ENCODE results near the gene SOX1. TPM values are rescaled to one million over a fixed set of nuclear protein-coding genes. Genes with fewer than 3 reads are reported as not detected.
A peak's percentile ranks its signal among the peaks of the same experiment; 100 is the strongest.

The SOX1 gene
- total RNA-seq, 1 donor from 2014 or later, result 41.4 TPM

DNA sequence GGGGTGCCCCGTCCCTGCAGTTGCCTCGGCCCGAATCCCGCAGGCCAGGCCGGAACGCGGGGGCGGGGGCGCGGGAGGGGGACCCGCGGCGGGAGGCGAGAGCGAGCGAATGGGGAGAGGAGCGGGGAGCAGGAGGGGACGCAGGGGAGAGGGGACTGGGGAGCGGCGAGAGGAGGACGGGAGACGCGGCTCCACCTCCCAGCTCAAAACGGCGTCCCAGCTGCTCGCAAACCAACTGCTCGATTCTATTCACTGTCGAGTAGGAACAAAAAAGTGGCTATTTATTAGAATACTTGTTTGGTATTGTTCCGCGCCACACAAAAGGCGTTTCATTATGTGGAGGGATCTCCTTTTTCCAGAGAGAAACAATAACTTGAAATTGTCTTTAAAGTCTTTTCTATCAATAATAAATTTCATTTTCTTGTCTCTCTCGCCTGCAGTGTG, 10.6 kb upstream of the SOX1 start:
- H3K9me3 Mint-ChIP-seq, result no peaks in the 10 kb centered on the region
- no peak for DNase-seq (ENCODE audit: low read depth, low spot score)
- H3K4me1 Mint-ChIP-seq, result peaks cover 42% of the 10 kb centered on the region
- H3K27me3 Mint-ChIP-seq (ENCODE audit: low read depth), result peaks cover 98% of the 10 kb centered on the region
- peaks cover 4% of the 10 kb centered on the region for H3K36me3 Mint-ChIP-seq (ENCODE audit: low read depth)
- H3K27ac Mint-ChIP-seq (ENCODE audit: unreplicated experiment), result no peak overlapping the region
- H3K4me3 Mint-ChIP-seq, result peak overlapping the region; percentile 87
- TF ChIP-seq, protein P1, sequence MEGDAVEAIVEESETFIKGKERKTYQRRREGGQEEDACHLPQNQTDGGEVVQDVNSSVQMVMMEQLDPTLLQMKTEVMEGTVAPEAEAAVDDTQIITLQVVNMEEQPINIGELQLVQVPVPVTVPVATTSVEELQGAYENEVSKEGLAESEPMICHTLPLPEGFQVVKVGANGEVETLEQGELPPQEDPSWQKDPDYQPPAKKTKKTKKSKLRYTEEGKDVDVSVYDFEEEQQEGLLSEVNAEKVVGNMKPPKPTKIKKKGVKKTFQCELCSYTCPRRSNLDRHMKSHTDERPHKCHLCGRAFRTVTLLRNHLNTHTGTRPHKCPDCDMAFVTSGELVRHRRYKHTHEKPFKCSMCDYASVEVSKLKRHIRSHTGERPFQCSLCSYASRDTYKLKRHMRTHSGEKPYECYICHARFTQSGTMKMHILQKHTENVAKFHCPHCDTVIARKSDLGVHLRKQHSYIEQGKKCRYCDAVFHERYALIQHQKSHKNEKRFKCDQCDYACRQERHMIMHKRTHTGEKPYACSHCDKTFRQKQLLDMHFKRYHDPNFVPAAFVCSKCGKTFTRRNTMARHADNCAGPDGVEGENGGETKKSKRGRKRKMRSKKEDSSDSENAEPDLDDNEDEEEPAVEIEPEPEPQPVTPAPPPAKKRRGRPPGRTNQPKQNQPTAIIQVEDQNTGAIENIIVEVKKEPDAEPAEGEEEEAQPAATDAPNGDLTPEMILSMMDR (conservative IDR thresholded peaks at IDR 0.05), result no peak

DNA sequence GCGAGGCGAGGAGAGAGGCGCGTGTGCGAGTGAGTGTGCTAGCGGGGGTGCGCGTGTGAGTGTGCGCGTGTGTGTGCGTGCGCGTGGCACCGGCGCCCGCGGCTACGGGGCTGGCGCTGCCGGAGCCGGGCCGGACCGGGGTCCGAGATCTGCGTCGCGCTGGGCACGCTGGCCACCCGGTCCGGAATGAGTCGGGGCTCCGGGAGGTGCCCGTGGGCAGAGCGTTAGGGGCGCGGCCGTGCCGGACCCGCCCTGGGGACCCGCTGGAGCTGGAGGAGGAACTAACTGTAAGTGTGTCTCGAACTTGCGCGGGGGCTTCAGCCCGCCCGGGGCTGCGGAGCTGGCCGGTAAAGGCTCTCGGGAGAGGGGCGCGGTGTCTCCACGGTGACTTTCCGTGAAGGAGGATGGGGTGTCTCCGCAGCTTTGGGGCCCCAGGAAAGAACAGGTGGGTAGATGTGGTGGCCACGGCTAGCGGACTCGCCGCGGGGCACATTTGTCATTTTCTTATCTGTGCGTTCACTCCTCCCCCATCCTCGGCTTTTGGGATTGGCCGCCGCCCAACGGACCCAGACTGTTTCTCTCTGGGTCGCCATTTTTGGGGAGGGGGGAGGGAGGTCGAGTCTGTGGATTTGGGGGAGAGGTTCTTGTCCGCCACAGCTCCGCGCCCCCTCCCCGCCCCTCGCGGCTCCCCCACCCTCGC, 10.1 kb upstream of the SOX1 start:
- Mint-ChIP-seq H3K27ac (ENCODE audit: unreplicated experiment) (no peak overlapping the region), H3K27me3 (ENCODE audit: low read depth) (peaks cover 98% of the 10 kb centered on the region), H3K4me3 (peak overlapping the region; percentile 87), H3K9me3 (no peaks in the 10 kb centered on the region), H3K36me3 (ENCODE audit: low read depth) (peaks cover 4% of the 10 kb centered on the region), H3K4me1 (peaks cover 45% of the 10 kb centered on the region)
- no peak for DNase-seq (ENCODE audit: low read depth, low spot score)
- TF ChIP-seq, protein P1 (conservative IDR thresholded peaks at IDR 0.05), result no peak

DNA sequence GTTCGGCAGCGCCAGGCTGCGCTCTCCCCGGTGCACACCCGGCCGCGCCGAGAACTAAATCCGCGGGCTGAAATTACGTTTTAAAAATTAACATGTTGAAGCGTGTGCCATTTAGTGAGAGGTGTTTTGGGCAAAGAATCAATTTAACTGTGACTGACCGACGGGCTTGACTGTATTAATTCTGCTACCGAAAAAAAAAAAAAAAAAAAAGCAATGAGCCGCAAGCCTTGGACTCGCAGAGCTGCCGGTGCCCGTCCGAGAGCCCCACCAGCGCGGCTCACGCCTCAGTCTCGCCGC, 9.6 kb upstream of the SOX1 start:
- DNase-seq (ENCODE audit: low read depth, low spot score), result no peak
- Mint-ChIP-seq H3K27ac (ENCODE audit: unreplicated experiment) (no peak overlapping the region), H3K4me3 (peak overlapping the region; percentile 79), H3K27me3 (ENCODE audit: low read depth) (peaks cover 98% of the 10 kb centered on the region), H3K36me3 (ENCODE audit: low read depth) (peaks cover under 1% of the 10 kb centered on the region), H3K9me3 (no peaks in the 10 kb centered on the region), H3K4me1 (peaks cover 47% of the 10 kb centered on the region)
- TF ChIP-seq, protein P1 (conservative IDR thresholded peaks at IDR 0.05), result no peak

DNA sequence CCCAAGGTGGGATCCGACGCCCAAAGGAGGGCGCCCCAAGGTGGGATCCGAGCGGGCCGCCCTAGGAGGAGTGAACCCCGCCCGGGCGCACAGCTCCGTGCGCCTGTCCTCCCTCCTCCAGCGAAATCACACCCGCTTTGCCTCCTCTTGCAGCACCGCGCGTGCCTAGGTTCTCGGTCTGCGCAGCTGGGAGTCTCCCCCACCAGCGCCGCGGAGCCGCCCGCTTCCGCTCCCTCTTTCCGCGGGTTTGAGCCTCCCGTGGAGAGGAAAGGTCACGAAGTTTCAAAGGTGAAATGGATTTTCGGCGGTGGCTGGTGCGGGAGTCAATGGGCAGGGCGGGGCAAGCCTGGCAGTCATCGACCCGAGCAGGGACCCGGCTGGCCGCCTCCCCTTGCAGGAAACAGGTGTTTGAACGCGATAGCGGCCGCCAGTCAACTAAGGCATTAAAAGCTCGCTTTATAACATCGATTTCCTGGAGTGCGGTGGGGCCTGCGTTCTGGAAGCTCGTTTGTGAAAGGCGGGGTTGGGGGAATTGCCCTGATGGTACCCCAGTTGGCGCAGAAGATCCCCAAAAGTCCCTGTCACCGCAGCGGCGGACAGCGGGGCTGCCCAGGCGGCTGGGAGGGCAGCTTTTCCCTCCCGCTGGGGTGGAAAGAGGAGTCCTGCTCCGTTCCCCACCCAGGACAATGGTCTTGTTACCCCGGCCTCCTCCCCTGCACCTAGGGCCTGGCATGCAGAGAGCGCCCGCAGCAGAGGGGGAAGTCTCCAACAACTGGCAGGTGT, 9.0 kb upstream of the SOX1 start:
- H3K36me3 Mint-ChIP-seq (ENCODE audit: low read depth), result no peaks in the 10 kb centered on the region
- TF ChIP-seq, protein P1 (conservative IDR thresholded peaks at IDR 0.05), result no peak
- H3K4me1 Mint-ChIP-seq, result peaks cover 48% of the 10 kb centered on the region
- no peak for DNase-seq (ENCODE audit: low read depth, low spot score)
- H3K9me3 Mint-ChIP-seq, result no peaks in the 10 kb centered on the region
- peak overlapping the region; percentile 79 for H3K4me3 Mint-ChIP-seq
- no peak overlapping the region for H3K27ac Mint-ChIP-seq (ENCODE audit: unreplicated experiment)
- H3K27me3 Mint-ChIP-seq (ENCODE audit: low read depth), result peaks cover 98% of the 10 kb centered on the region

DNA sequence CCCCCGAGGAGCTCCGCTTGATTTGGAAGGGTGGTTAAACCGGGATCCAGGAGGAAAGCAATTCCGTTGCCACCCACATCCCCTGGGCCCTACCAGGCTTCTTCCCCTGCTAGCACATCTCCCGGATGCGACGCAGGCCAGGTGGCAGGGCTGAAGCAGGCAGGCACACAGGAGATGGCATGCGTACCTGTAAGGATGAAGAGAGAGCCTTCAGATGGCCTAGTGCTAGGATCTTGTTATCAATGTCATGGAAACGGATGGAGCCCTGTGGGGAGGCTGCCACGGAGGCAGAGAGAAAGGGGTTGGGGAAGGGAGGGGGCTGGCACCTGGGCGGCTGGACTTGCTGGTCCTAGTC, 8.5 kb upstream of the SOX1 start:
- peak overlapping the region; percentile 74 for H3K4me3 Mint-ChIP-seq
- no peaks in the 10 kb centered on the region for H3K9me3 Mint-ChIP-seq
- H3K36me3 Mint-ChIP-seq (ENCODE audit: low read depth), result peaks cover 2% of the 10 kb centered on the region
- peaks cover 48% of the 10 kb centered on the region for H3K4me1 Mint-ChIP-seq
- no peak for DNase-seq (ENCODE audit: low read depth, low spot score)
- H3K27me3 Mint-ChIP-seq (ENCODE audit: low read depth), result peaks cover 98% of the 10 kb centered on the region
- no peak overlapping the region for H3K27ac Mint-ChIP-seq (ENCODE audit: unreplicated experiment)
- TF ChIP-seq, protein P1 (conservative IDR thresholded peaks at IDR 0.05), result no peak

Data from neural crest cell (in vitro differentiated cells).